ENCODE data around the gene ZNF519.
"Not testable (repeated sequence)": the region's sequence is repeated elsewhere in the genome, so short reads cannot be mapped to it uniquely, and the experiment has no call there.

GRCh38 chr18:14143396-14143795, 11.2 kb upstream of the ZNF519 start:
- not testable (repeated sequence) for TF ChIP-seq CTCF (conservative IDR thresholded peaks at IDR 0.05); EZH2 (IDR thresholded peaks at IDR 0.05; ENCODE audit: low read depth)
